Gastroesophageal sphincter (tissue), 4 donors: ENCODE measurements around the gene CLDN25. TPM values are rescaled to one million over a fixed set of nuclear protein-coding genes. Genes with fewer than 3 reads are reported as not detected.
A peak's percentile ranks its signal among the peaks of the same experiment; 100 is the strongest.
"Not testable (repeated sequence)": the region's sequence is repeated elsewhere in the genome, so short reads cannot be mapped to it uniquely, and the experiment has no call there.

ENCODE experiments used
- ATAC-seq: fragments of 150-250 bp; one replicate; pipeline ENCODE4 v1.9.1; 2016; ENCODE audit warnings: mild to moderate bottlenecking, moderate library complexity
- H3K27ac ChIP-seq, 4 donors: fragments of 200-600 bp; sonication (generic) in 3 of 4; 1 replicate in 3 of 4; 2 replicates in 1 of 4; pipeline ENCODE4 v1.5.1; 2016 to 2019
- H3K27me3 ChIP-seq: fragments of 200-600 bp; sonication (generic); one replicate; pipeline ENCODE4 v1.5.1; 2019
- H3K36me3 ChIP-seq, 2 donors: fragments of 200-600 bp; sonication (generic); one replicate each; pipeline ENCODE4 v1.5.1; 2019; ENCODE audit warnings: control low read depth in 1 of 2
- H3K4me1 ChIP-seq, 3 donors: fragments of 200-600 bp; sonication (generic); 1 replicate in 2 of 3; 2 replicates in 1 of 3; pipeline ENCODE4 v1.5.1; 2016 to 2019; ENCODE audit warnings: control low read depth in 2 of 3
- H3K4me3 ChIP-seq, 2 donors: fragments of 200-600 bp; sonication (generic); one replicate each; pipeline ENCODE4 v1.5.1; 2019; ENCODE audit warnings: mild to moderate bottlenecking in 1 of 2, moderate library complexity in 1 of 2
- H3K9me3 ChIP-seq, 3 donors: fragments of 200-600 bp; sonication (generic); one replicate each; pipeline ENCODE4 v1.5.1; 2017 to 2019; ENCODE audit warnings: control low read depth in 2 of 3
- CTCF ChIP-seq, 4 experiments: fragments of 200-600 bp in 2 of 4; fragments of 450-650 bp in 2 of 4; sonication (generic) in 1 of 4; IDR thresholded peaks; one replicate each; pipeline ENCODE4 v1.5.1; 2017 to 2019; ENCODE audit warnings: antibody characterized with exemption in 4 of 4, mild to moderate bottlenecking in 2 of 4, moderate library complexity in 2 of 4
- EP300 ChIP-seq: sonication (generic); formaldehyde crosslinking; IDR thresholded peaks from one replicate; pipeline ENCODE4 v1.6.1; 2017; ENCODE audit warnings: antibody characterized with exemption, mild to moderate bottlenecking
- POLR2A ChIP-seq, 2 donors: fragments of 450-650 bp; IDR thresholded peaks; one replicate each; pipeline ENCODE4 v1.6.1; 2017; ENCODE audit warnings: antibody characterized with exemption in 2 of 2, mild to moderate bottlenecking in 2 of 2, moderate library complexity in 1 of 2
- POLR2AphosphoS5 ChIP-seq: sonication (generic); formaldehyde crosslinking; IDR thresholded peaks from one replicate; pipeline ENCODE4 v1.6.1; 2017; ENCODE audit warnings: antibody characterized with exemption
- WGBS, 2 donors: methylation state at CpG; one replicate each; pipeline ENCODE4 v1.1.5; 2018; ENCODE audit warnings: low coverage in 1 of 2; 5-methylcytosine and 5-hydroxymethylcytosine counted together
- total RNA-seq, 4 donors: library from RNA; depleted of rRNA; stranded (reverse); fragments of >200 nt; gene quantifications; one replicate each; pipeline ENCODE4 v1.1.0, GENCODE V29; 2016

Gene CLDN25
- total RNA-seq, 4 donors from 2014 or later, result not detected

- no peak for TF ChIP-seq EP300
- no peak for TF ChIP-seq POLR2A (IDR thresholded peaks at IDR 0.05)
- no peak for TF ChIP-seq POLR2AphosphoS5
- TF ChIP-seq CTCF (IDR thresholded peaks at IDR 0.05), result no peak
- H3K27me3 ChIP-seq, result peaks cover 5% of the 10 kb centered on the region
- WGBS, 2 donors, result 87 to 100% methylated on average over 1 of the region's 1 CpG
- no peaks in the 10 kb centered on the region for H3K9me3 ChIP-seq
- no peak overlapping the region for H3K27ac ChIP-seq
- H3K4me1 ChIP-seq, result peaks cover 0 to 10% (median 0%) of the 10 kb centered on the region in 3 donors
- no peak for ATAC-seq
- H3K4me3 ChIP-seq, result no peak overlapping the region
- no peaks in the 10 kb centered on the region for H3K36me3 ChIP-seq
Observed at GRCh38 chr11:113782134-113782533, 2.5 kb downstream of the CLDN25 start.

- not testable (repeated sequence) for H3K4me3 ChIP-seq, H3K27ac ChIP-seq, H3K4me1 ChIP-seq, H3K36me3 ChIP-seq, ATAC-seq, H3K9me3 ChIP-seq
- H3K27me3 ChIP-seq, result peaks cover 13% of the 10 kb centered on the region
- 70 to 83% methylated on average over 3 to 19 of the region's 22 CpGs for WGBS, 2 donors
Observed at GRCh38 chr11:113789016-113789415, 9.4 kb downstream of the CLDN25 start.

- Histone ChIP-seq H3K27me3 (peaks cover 13% of the 10 kb centered on the region), H3K36me3 (no peaks in the 10 kb centered on the region), H3K4me1 (no peaks in the 10 kb centered on the region), H3K4me3 (no peak overlapping the region), H3K27ac (no peak overlapping the region), H3K9me3 (no peaks in the 10 kb centered on the region)
- TF ChIP-seq EP300 (no peak), POLR2AphosphoS5 (no peak), CTCF (IDR thresholded peaks at IDR 0.05) (no peak), POLR2A (IDR thresholded peaks at IDR 0.05) (no peak)
- no peak for ATAC-seq
- 85 to 87% methylated on average over 21 to 23 of the region's 35 CpGs for WGBS, 2 donors
Observed at GRCh38 chr11:113789675-113790320, 10.2 kb downstream of the CLDN25 start.

GRCh38 chr11:113796663-113797259, 17.2 kb downstream of the CLDN25 start:
- 54 to 69% methylated on average over 3 of the region's 3 CpGs for WGBS, 2 donors
- H3K36me3 ChIP-seq, result peaks cover 6 to 45% of the 10 kb centered on the region in 2 donors
- H3K27me3 ChIP-seq, result no peaks in the 10 kb centered on the region
- H3K4me3 ChIP-seq, result no peak overlapping the region
- H3K9me3 ChIP-seq, result no peaks in the 10 kb centered on the region
- TF ChIP-seq POLR2AphosphoS5, result no peak
- peak; percentile 43 to 63 (median 54) for TF ChIP-seq CTCF (IDR thresholded peaks at IDR 0.05)
- TF ChIP-seq POLR2A (IDR thresholded peaks at IDR 0.05), result no peak
- TF ChIP-seq EP300, result no peak
- H3K4me1 ChIP-seq, result no peaks in the 10 kb centered on the region
- no peak overlapping the region for H3K27ac ChIP-seq
- peak; percentile 84 for ATAC-seq

GRCh38 chr11:113802621-113803020, 23.0 kb downstream of the CLDN25 start:
- H3K36me3 ChIP-seq, result peaks cover 6 to 99% of the 10 kb centered on the region in 2 donors
- no peak overlapping the region for H3K4me3 ChIP-seq
- H3K9me3 ChIP-seq, result no peaks in the 10 kb centered on the region
- H3K4me1 ChIP-seq, result no peaks in the 10 kb centered on the region
- no peak for TF ChIP-seq CTCF (IDR thresholded peaks at IDR 0.05)
- TF ChIP-seq EP300, result no peak
- no peak for TF ChIP-seq POLR2AphosphoS5
- no peak for TF ChIP-seq POLR2A (IDR thresholded peaks at IDR 0.05)
- no peak for ATAC-seq
- H3K27ac ChIP-seq, result no peak overlapping the region
- H3K27me3 ChIP-seq, result no peaks in the 10 kb centered on the region
